NCI-H2227 (cell line): Measurements from ENCODE around the gene SIGLEC14.
"Not testable (repeated sequence)": the region's sequence is repeated elsewhere in the genome, so short reads cannot be mapped to it uniquely, and the experiment has no call there.

Experiments
- DNase-seq: peaks from one replicate; lab custom pipeline; 2025; ENCODE audit not compliant: unreplicated experiment; lab: John Stamatoyannopoulos, UW

SIGLEC14 gene, protein sequence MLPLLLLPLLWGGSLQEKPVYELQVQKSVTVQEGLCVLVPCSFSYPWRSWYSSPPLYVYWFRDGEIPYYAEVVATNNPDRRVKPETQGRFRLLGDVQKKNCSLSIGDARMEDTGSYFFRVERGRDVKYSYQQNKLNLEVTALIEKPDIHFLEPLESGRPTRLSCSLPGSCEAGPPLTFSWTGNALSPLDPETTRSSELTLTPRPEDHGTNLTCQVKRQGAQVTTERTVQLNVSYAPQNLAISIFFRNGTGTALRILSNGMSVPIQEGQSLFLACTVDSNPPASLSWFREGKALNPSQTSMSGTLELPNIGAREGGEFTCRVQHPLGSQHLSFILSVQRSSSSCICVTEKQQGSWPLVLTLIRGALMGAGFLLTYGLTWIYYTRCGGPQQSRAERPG

DNA sequence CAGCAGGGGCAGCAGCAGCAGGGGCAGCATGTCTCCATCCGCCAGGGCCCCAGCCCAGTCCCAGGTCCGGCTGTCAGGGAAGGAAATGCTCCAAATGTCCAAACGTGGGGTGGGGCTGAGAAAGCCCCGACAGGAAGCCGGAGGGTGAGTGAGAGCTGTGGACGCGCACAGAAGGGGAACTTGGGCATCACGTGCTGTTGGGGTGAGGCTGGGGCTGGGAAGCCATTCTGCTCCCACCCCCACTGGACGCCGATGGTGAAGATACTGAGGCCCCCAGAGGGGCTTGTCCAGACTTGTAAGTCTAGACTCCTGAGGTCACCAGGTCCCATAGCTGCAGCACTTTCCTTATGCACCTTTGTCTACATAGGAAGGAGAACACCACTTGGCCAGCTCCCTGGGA, at the start of gene SIGLEC14:
SIGLEC14 (minus strand) TSS at position 96 of the 400 bp plus-strand sequence; CDS start at position 30, 66 bp downstream.
- not testable (repeated sequence) for DNase-seq

GRCh38 chr19:51695702-51696315, 49.2 kb upstream of the SIGLEC14 start:
- DNase-seq: no peak

DNA sequence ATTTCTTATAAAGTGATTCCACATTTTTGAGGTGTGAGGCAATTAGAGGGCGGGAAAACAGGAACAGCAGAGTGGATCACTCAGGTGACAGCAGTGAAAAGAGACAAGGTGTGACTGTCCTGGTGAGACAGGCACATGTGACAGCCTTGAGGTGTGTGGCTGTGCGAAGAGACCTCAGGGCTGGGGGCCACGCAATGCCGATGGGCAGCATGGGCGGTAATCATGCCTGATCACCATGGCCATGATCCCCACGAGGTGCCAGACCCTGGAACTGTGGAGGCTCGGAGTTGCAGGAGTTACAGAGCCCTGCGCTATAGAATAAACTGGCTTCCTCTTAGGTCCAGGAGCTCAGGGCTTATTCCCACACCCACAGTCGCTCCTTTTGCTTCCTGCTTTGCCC, 48.5 kb upstream of the SIGLEC14 start:
- no peak for DNase-seq

GRCh38 chr19:51694318-51695085, 47.9 kb upstream of the SIGLEC14 start:
- DNase-seq: no peak

- DNase-seq: no peak
Measured at GRCh38 chr19:51693819-51694218, 47.2 kb upstream of the SIGLEC14 start.

DNA sequence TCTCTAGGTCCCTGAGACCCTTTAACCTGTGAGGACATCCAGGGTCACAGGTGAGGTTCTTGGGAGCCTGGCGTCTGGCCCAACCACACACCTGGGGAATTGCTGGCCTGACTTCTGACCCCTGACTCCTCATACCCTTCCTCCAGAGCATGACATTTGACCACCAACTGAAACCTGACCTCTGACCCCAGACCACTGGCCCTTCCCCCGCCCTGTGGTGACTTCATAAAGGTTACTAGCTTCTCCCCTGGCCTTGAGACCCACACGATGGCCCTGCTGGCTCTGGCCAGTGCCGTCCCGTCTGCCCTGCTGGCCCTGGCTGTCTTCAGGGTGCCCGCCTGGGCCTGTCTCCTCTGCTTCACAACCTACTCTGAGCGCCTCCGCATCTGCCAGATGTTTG, 46.6 kb upstream of the SIGLEC14 start, which contains the start of gene SPACA6:
SPACA6 (plus strand) TSS at position 71 of the 400 bp plus-strand sequence; CDS start at position 268, 197 bp downstream.
- no peak for DNase-seq

GRCh38 chr19:51692468-51692867, 45.8 kb upstream of the SIGLEC14 start:
- DNase-seq: no peak

GRCh38 chr19:51691584-51692428, 45.2 kb upstream of the SIGLEC14 start:
- peak; percentile 8 for DNase-seq

GRCh38 chr19:51691074-51691583, 44.5 kb upstream of the SIGLEC14 start:
- DNase-seq: no peak

DNA sequence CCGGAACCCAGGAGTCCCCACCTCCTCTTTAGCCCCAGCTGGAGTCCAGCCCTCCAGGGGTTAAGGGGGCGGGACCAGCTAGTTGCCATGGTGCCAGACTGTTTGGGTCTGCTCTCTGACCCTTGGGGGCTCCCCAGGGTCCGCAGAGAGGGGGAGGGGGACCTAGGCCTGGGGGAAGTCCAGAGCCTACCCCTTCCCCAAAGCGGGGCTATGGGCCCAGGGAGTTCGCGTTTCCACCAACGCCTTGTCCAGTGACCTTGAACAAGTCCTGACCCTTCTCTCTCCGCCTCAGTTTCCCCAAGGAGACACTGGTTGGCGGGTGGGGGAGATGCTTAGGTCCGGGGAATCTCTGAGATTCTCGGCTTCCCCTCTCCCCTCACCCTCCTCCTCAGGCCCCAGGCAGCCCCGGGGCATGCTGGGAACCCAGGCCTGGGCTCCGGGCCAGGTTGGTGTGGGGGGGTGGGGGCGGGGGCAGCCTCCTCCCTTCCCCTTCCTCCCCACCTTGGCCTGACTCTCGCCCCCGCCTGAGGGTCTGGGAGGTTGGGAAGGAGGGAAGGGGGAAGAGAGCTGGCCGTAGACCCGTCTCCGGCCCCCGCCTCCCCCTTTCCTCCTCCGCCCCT, 43.9 kb upstream of the SIGLEC14 start:
- DNase-seq: peak; percentile 80

DNA sequence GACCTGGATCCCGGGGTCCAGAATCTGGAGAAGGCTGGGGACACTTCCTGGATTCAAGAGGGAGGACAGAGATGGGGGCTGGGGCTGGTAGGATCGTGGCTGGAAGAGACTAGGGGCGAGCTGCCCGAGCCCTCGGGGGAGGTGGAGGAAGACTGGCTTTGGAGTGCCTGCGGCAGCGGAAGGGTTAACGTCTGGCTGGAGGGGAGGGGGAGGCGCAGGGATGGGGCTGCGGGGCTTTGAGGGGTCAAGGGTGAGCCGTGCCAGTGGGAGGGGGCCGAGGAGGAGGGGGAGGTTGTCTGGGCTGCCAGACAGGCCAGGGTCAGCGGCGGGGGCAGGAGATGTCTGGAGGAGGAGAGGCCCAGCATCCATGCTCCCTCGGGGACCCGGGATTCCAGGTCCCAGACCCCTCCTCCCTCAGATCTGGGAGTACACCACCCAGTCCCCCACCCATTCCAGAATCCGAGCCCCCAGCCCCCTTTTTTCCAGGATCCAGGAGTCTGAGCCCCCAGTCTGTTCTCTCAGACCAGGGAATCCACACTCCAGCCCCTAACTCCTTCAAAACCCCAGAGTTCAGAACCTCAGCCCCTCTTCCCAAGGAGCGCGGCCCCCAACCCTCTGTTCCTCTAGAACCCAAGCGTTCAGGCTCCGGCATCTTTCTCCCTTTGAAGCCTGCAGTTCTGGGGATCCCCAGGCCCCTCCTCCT, 43.3 kb upstream of the SIGLEC14 start:
- peak; percentile 36 for DNase-seq

DNA sequence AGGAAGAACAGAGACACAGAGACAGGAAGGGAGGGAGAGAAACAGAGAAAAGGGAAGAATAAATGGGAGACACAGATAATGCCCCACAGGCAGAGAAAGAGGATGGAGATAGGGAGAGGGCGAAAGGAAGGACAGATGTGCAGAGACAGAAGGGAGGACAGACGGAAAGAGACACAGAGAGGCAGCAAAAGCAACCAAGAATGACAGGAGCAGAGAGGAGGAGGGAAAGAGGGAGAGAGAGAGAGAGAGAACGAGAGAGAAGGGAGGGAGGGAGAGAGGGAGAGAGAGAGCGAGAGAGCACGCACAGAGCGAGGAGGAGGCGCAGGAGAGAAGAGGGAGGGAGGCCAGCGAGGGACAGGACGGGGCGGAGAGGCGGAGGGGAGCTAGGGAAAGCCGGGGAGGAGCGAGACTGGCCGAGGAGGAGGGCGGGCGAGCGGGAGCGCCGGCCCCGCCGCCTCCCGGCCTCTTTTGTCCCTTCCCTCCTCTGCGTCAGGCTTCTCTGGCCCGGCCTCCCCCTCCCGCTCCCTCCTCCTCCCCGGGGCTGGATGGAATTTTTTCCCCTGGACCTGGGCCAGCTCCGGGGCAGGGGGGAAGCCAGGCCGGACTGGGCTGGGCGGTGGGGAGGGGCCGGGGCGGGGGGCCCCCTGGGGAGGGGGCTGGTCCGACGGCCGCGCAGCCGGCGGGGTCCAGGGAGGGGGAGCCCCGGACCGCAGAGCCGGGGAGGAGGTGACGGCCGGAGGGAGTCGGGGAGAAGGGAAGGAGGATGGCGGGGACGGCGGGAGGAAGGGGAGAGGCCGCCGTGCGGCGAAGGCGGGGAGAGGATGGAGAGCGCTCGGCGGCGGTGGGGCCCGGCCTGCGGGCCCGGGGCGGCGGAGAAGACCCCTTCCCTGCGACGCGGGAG, 42.3 kb upstream of the SIGLEC14 start:
- DNase-seq: peak; percentile 89

DNA sequence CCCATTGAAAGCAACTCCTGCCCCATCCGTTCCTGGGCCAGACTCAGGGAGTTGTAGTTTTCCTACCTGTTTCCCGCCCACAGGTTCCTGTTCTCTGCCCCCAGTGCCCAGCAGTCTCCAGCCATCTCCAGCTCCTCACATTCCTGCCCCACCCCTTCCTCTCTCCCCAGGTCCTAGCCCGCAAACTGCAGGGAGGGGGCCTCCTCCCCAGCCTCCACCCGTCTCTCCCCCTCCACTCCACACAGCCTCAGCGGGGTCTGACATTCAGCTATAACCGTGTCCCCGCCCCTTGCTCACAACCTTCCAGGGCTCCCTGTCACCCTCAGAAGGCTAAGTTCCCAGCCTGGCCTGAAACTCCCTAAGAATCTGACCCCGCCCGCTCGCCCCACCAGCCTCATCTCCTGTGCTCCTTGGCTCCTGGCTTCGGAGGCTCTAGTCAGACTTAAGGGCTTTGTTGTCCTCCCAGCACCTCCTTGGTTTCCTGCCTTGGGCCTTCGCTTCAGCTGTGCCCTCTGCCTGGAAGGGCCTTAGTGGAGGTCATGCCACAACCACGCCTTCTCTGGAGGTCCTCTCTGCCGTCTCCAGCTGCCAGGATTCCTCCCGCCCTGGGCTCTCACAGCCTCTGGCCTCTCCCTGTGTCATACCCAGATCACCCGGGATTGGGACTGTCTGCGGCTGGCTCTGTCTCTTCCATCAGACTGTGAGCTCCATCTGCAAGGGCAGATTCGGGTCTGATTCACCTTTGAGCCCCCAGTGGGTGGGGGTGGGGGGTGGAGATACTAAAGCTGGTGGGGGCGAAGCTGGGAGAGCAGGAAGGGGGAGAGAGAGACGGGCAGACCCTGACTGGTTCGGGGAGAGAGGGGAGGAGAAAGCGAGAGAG, 41.4 kb upstream of the SIGLEC14 start:
- peak; percentile 39 for DNase-seq

GRCh38 chr19:51686171-51686570, 39.5 kb upstream of the SIGLEC14 start:
- no peak for DNase-seq

DNA sequence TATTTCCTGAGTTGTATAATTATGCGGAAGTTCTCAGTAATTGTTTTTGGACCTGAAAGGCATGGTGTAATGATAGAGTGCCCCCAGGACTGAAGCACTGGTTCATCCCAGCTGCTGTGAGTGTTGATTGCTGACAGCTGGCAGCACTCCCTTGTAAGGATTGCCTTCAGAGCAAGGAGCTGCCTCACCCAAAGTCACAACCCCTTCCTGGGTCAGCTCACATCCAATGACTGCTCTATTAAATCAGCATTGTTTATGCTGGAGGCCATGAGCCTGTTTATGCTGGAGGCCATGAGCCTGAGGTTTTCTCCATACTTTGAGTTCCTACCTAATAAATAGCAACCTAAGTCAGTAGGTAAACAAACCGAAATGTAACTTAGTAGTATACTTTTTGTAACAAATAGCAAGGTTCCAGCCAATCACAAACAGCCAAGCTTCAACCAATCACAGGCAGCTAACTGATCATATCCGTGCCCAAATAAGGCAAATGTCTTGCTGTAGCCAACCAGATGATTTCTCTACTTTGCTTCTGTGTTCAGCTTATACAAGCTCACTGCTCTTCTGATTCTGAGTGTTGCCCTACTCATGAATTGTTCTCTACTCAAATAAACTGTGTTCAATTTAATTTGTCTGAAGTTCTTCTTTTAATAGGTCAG, 34.8 kb upstream of the SIGLEC14 start:
- peak; percentile 24 for DNase-seq

GRCh38 chr19:51680474-51680873, 33.8 kb upstream of the SIGLEC14 start:
- DNase-seq: no peak

GRCh38 chr19:51676566-51677083, 30.0 kb upstream of the SIGLEC14 start:
- no peak for DNase-seq
